ENCODE data around the gene NSMF. TPM values are rescaled to one million over a fixed set of nuclear protein-coding genes. Genes with fewer than 3 reads are reported as not detected.

Gene NSMF
- total RNA-seq, 2 donors from 2014 or later, result 58.9 to 66.0 TPM

GRCh38 chr9:137496601-137497375 is 37.7 kb upstream of the NSMF start:
- no peak overlapping the region for H3K9ac ChIP-seq (ENCODE audit: extremely low read depth, low read length, poor library complexity, severe bottlenecking)
- H3K27me3 Mint-ChIP-seq (ENCODE audit: insufficient read depth), result no peaks in the 10 kb centered on the region
- no peaks in the 10 kb centered on the region for H3K4me1 ChIP-seq (ENCODE audit: control insufficient read depth, insufficient read depth, low read length)
- H3K27ac Mint-ChIP-seq, result no peak overlapping the region
- H3K4me3 Mint-ChIP-seq, result no peak overlapping the region
- H3K9me3 ChIP-seq (ENCODE audit: control insufficient read depth, low read length), result no peaks in the 10 kb centered on the region
- H3K27ac ChIP-seq (ENCODE audit: low read depth, low read length), result no peak overlapping the region
- peaks cover 3% of the 10 kb centered on the region for H3K9me3 Mint-ChIP-seq
- DNase-seq, result no peak
- H3K36me3 Mint-ChIP-seq (ENCODE audit: low read depth), result no peaks in the 10 kb centered on the region
- H3K27me3 ChIP-seq (ENCODE audit: control insufficient read depth, insufficient read depth, low read length, poor library complexity, severe bottlenecking), result no peaks in the 10 kb centered on the region
- WGBS, 2 experiments (ENCODE audit: insufficient coverage in 1 of 2, insufficient read length in 1 of 2), result 94 to 95% methylated on average over 18 to 27 of the region's 27 CpGs
- H3K36me3 ChIP-seq (ENCODE audit: control insufficient read depth, insufficient read depth, low read length), result no peaks in the 10 kb centered on the region
- TF ChIP-seq CTCF (conservative IDR thresholded peaks at IDR 0.05), result no peak
- H3K4me3 ChIP-seq (ENCODE audit: low read length), result no peak overlapping the region
- no peaks in the 10 kb centered on the region for H3K4me1 Mint-ChIP-seq

GRCh38 chr9:137494550-137495351 is 35.6 kb upstream of the NSMF start:
- Mint-ChIP-seq H3K27ac (no peak overlapping the region), H3K36me3 (ENCODE audit: low read depth) (no peaks in the 10 kb centered on the region), H3K9me3 (no peaks in the 10 kb centered on the region), H3K4me1 (no peaks in the 10 kb centered on the region), H3K27me3 (ENCODE audit: insufficient read depth) (no peaks in the 10 kb centered on the region), H3K4me3 (no peak overlapping the region)
- Histone ChIP-seq H3K4me1 (ENCODE audit: control insufficient read depth, insufficient read depth, low read length) (no peaks in the 10 kb centered on the region), H3K9ac (ENCODE audit: extremely low read depth, low read length, poor library complexity, severe bottlenecking) (no peak overlapping the region), H3K4me3 (ENCODE audit: low read length) (no peak overlapping the region), H3K27ac (ENCODE audit: low read depth, low read length) (no peak overlapping the region), H3K36me3 (ENCODE audit: control insufficient read depth, insufficient read depth, low read length) (no peaks in the 10 kb centered on the region), H3K27me3 (ENCODE audit: control insufficient read depth, insufficient read depth, low read length, poor library complexity, severe bottlenecking) (no peaks in the 10 kb centered on the region), H3K9me3 (ENCODE audit: control insufficient read depth, low read length) (no peaks in the 10 kb centered on the region)
- WGBS, 2 experiments (ENCODE audit: insufficient coverage in 1 of 2, insufficient read length in 1 of 2), result 95 to 96% methylated on average over 33 to 46 of the region's 46 CpGs
- DNase-seq, result no peak
- no peak for TF ChIP-seq CTCF (conservative IDR thresholded peaks at IDR 0.05)

GRCh38 chr9:137494104-137494544 is 35.0 kb upstream of the NSMF start:
- Mint-ChIP-seq H3K27ac (no peak overlapping the region), H3K4me3 (no peak overlapping the region), H3K4me1 (no peaks in the 10 kb centered on the region), H3K36me3 (ENCODE audit: low read depth) (no peaks in the 10 kb centered on the region), H3K9me3 (no peaks in the 10 kb centered on the region), H3K27me3 (ENCODE audit: insufficient read depth) (no peaks in the 10 kb centered on the region)
- Histone ChIP-seq H3K36me3 (ENCODE audit: control insufficient read depth, insufficient read depth, low read length) (no peaks in the 10 kb centered on the region), H3K4me3 (ENCODE audit: low read length) (no peak overlapping the region), H3K9me3 (ENCODE audit: control insufficient read depth, low read length) (no peaks in the 10 kb centered on the region), H3K4me1 (ENCODE audit: control insufficient read depth, insufficient read depth, low read length) (no peaks in the 10 kb centered on the region), H3K27me3 (ENCODE audit: control insufficient read depth, insufficient read depth, low read length, poor library complexity, severe bottlenecking) (no peaks in the 10 kb centered on the region), H3K9ac (ENCODE audit: extremely low read depth, low read length, poor library complexity, severe bottlenecking) (no peak overlapping the region), H3K27ac (ENCODE audit: low read depth, low read length) (no peak overlapping the region)
- 77 to 85% methylated on average over 6 to 13 of the region's 13 CpGs for WGBS, 2 experiments (ENCODE audit: insufficient coverage in 1 of 2, insufficient read length in 1 of 2)
- DNase-seq, result no peak
- TF ChIP-seq CTCF (conservative IDR thresholded peaks at IDR 0.05), result no peak
